ENCODE measurements around the gene ZDHHC11.

DNA sequence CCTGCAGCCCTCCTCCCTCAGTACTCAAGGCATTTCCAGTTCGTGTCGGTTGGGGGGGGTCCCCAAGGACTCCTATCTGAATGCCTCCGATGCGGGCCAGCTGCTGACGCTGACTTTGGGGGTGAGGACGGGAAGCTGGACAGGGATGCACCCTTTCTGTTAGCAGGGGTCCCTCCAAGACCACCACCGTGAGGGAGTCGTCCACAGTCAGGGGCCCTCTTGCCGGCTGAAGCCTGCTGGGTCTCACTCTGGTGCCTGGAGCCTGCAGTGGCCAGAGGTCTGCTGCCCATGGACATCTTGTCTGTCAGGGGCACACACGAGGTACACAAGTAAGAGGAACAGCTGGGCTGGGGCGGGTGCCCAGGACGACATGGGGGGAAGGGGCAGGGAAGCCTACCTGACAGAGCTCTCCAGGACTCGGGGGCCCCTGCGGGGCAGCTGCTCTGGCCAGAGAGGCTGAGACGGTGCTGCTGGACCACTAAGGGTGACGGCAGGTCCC, 9.1 kb upstream of the ZDHHC11 start:
- TF ChIP-seq CTCF (IDR thresholded peaks at IDR 0.05) (no peak), POLR2A (IDR thresholded peaks at IDR 0.05) (no peak)
